Astrocyte (in vitro differentiated cells and primary cell): ENCODE results near the gene C9. TPM values are rescaled to one million over a fixed set of nuclear protein-coding genes. Genes with fewer than 3 reads are reported as not detected.
A peak's percentile ranks its signal among the peaks of the same experiment; 100 is the strongest.

ENCODE experiments used
- DNase-seq: peaks from one replicate; pipeline ENCODE4 v3.0.0-alpha.2; 2010; ENCODE audit warnings: low read depth
- FAIRE-seq: peaks from 2 replicates; lab custom pipeline; 2011; peaks lifted over from hg19 to GRCh38; lab: Jason Lieb, UNC
- H2AFZ ChIP-seq: 2 replicates; pipeline ENCODE4 v1.6.0; 2012; ENCODE audit warnings: low read depth, low read length, inconsistent platforms
- H3K27ac ChIP-seq: 2 replicates; pipeline ENCODE4 v1.5.1; 2011; ENCODE audit warnings: low read depth, low read length, inconsistent platforms
- H3K27me3 ChIP-seq: 2 replicates; pipeline ENCODE4 v1.6.0; 2011; ENCODE audit warnings: low read length, inconsistent platforms; ENCODE audit not compliant: insufficient read depth
- H3K36me3 ChIP-seq: 2 replicates; pipeline ENCODE4 v1.5.1; 2011; ENCODE audit warnings: low read length, inconsistent platforms; ENCODE audit not compliant: insufficient read depth
- H3K4me1 ChIP-seq: 2 replicates; pipeline ENCODE4 v1.5.1; 2011; ENCODE audit warnings: low read length, inconsistent platforms; ENCODE audit not compliant: insufficient read depth
- H3K4me2 ChIP-seq: 2 replicates; pipeline ENCODE4 v1.6.0; 2012; ENCODE audit warnings: low read length, inconsistent platforms
- H3K4me3 ChIP-seq: 2 replicates; pipeline ENCODE4 v1.5.1; 2011; ENCODE audit warnings: low read depth, mild to moderate bottlenecking, low read length, inconsistent platforms; ENCODE audit not compliant: insufficient read depth
- H3K79me2 ChIP-seq: 2 replicates; pipeline ENCODE4 v1.6.0; 2012; ENCODE audit warnings: mild to moderate bottlenecking, low read length, inconsistent platforms; ENCODE audit not compliant: insufficient read depth
- H3K9ac ChIP-seq: 2 replicates; pipeline ENCODE4 v1.6.0; 2012; ENCODE audit warnings: mild to moderate bottlenecking, low read length, inconsistent platforms
- H3K9me3 ChIP-seq: 2 replicates; pipeline ENCODE4 v1.5.1; 2012; ENCODE audit warnings: low read depth, mild to moderate bottlenecking, low read length, inconsistent platforms; ENCODE audit not compliant: insufficient read depth
- H4K20me1 ChIP-seq: 2 replicates; pipeline ENCODE4 v1.6.0; 2012; ENCODE audit warnings: low read length, inconsistent platforms; ENCODE audit not compliant: insufficient read depth
- H3K27ac Mint-ChIP-seq: one replicate; pipeline ENCODE4 v1.8.0; 2021; ENCODE audit warnings: mild to moderate bottlenecking, mixed read lengths; ENCODE audit not compliant: unreplicated experiment
- H3K27me3 Mint-ChIP-seq: one replicate; pipeline ENCODE4 v1.8.0; 2021; ENCODE audit warnings: low read depth, mixed read lengths; ENCODE audit not compliant: unreplicated experiment
- H3K36me3 Mint-ChIP-seq: one replicate; pipeline ENCODE4 v1.8.0; 2021; ENCODE audit warnings: low read depth, mixed read lengths; ENCODE audit not compliant: unreplicated experiment
- H3K4me1 Mint-ChIP-seq: one replicate; pipeline ENCODE4 v1.8.0; 2021; ENCODE audit warnings: low read depth, mixed read lengths; ENCODE audit not compliant: unreplicated experiment
- H3K4me3 Mint-ChIP-seq: one replicate; pipeline ENCODE4 v1.8.0; 2021; ENCODE audit warnings: mild to moderate bottlenecking, moderate library complexity, mixed read lengths; ENCODE audit not compliant: unreplicated experiment
- H3K9me3 Mint-ChIP-seq: one replicate; pipeline ENCODE4 v1.8.0; 2021; ENCODE audit warnings: mild to moderate bottlenecking, mixed read lengths; ENCODE audit not compliant: unreplicated experiment
- EZH2 ChIP-seq: IDR thresholded peaks from 2 replicates; pipeline ENCODE4 v1.6.1; 2012; ENCODE audit warnings: mild to moderate bottlenecking, low read length, inconsistent platforms; ENCODE audit not compliant: insufficient read depth
- total RNA-seq: library from RNA; stranded (reverse); gene quantifications from 2 replicates; pipeline ENCODE4 v1.2.1, GENCODE V29; 2021
- TF ChIP-seq, protein P1 (sequence below): IDR thresholded peaks from 2 replicates; pipeline ENCODE4 v1.5.1; 2011; ENCODE audit warnings: low read depth, mild to moderate bottlenecking, inconsistent platforms, low read length, moderate library complexity; ENCODE audit not compliant: insufficient read depth

The C9 gene
- total RNA-seq, 1 donor from 2014 or later, result 0.07 TPM

DNA sequence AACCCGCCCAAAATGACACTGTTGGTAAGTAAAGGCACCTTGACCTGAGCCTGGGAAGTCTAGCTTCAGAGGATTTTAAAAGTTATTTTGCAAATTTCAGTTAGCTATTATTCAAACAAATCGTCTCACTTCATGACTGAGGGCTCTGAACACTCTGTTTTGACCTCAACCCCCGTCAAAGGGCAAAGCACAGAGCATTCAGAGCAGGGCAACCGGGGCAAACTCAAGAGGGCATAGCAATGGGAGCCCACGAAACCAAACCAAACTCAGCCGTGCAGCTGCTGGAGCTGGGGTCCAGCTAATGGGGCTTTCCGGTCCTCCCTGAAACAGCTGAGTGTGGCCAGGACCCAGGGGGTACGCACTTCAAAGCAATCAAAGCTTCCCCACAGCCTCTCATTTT is 1.6 kb downstream of the C9 start:
- H3K4me3 Mint-ChIP-seq, result no peak overlapping the region
- Histone ChIP-seq H3K36me3 (no peaks in the 10 kb centered on the region), H3K4me3 (no peak overlapping the region), H3K27me3 (no peaks in the 10 kb centered on the region), H4K20me1 (no peaks in the 10 kb centered on the region), H3K79me2 (no peaks in the 10 kb centered on the region), H3K4me1 (no peaks in the 10 kb centered on the region), H3K9ac (no peak overlapping the region), H3K4me2 (no peak overlapping the region), H3K9me3 (peaks cover 2% of the 10 kb centered on the region), H2AFZ (no peak overlapping the region), H3K27ac (no peak overlapping the region)
- no peaks in the 10 kb centered on the region for H3K4me1 Mint-ChIP-seq
- H3K27me3 Mint-ChIP-seq, result no peaks in the 10 kb centered on the region
- no peak for FAIRE-seq
- TF ChIP-seq, protein P1, sequence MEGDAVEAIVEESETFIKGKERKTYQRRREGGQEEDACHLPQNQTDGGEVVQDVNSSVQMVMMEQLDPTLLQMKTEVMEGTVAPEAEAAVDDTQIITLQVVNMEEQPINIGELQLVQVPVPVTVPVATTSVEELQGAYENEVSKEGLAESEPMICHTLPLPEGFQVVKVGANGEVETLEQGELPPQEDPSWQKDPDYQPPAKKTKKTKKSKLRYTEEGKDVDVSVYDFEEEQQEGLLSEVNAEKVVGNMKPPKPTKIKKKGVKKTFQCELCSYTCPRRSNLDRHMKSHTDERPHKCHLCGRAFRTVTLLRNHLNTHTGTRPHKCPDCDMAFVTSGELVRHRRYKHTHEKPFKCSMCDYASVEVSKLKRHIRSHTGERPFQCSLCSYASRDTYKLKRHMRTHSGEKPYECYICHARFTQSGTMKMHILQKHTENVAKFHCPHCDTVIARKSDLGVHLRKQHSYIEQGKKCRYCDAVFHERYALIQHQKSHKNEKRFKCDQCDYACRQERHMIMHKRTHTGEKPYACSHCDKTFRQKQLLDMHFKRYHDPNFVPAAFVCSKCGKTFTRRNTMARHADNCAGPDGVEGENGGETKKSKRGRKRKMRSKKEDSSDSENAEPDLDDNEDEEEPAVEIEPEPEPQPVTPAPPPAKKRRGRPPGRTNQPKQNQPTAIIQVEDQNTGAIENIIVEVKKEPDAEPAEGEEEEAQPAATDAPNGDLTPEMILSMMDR, result no peak
- TF ChIP-seq EZH2, result no peak
- no peak overlapping the region for H3K27ac Mint-ChIP-seq
- H3K9me3 Mint-ChIP-seq, result peaks cover 3% of the 10 kb centered on the region
- H3K36me3 Mint-ChIP-seq, result no peaks in the 10 kb centered on the region
- no peak for DNase-seq

DNA sequence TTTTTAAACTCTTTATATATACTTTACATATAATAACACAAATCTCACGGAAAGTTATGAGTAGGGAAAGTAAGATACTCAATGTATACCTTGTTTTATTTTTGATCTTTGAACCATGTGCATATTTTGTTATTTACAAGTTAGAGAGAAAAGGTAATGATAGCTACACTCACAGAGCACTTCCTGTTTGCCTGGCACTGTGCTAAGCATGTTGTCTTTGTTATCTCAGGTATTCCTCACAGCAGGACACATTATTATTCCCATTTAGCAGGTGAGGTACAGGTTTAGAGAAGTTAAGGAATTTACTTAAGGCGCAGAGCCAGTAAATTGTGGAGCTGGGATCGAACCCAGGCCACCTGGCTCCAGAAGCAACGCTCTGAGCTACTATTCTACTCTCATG is 3.0 kb downstream of the C9 start:
- no peak overlapping the region for H3K4me3 ChIP-seq
- no peak overlapping the region for H3K9ac ChIP-seq
- no peak for DNase-seq
- Mint-ChIP-seq H3K36me3 (no peaks in the 10 kb centered on the region), H3K9me3 (peaks cover 3% of the 10 kb centered on the region), H3K27ac (no peak overlapping the region), H3K4me1 (no peaks in the 10 kb centered on the region), H3K4me3 (no peak overlapping the region), H3K27me3 (no peaks in the 10 kb centered on the region)
- no peak overlapping the region for H3K27ac ChIP-seq
- no peak for TF ChIP-seq EZH2
- TF ChIP-seq, protein P1, result no peak
- no peak overlapping the region for H3K4me2 ChIP-seq
- no peak for FAIRE-seq
- H3K9me3 ChIP-seq, result peaks cover 2% of the 10 kb centered on the region
- no peaks in the 10 kb centered on the region for H3K79me2 ChIP-seq
- H2AFZ ChIP-seq, result no peak overlapping the region
- H3K27me3 ChIP-seq, result no peaks in the 10 kb centered on the region
- no peaks in the 10 kb centered on the region for H3K4me1 ChIP-seq
- H3K36me3 ChIP-seq, result no peaks in the 10 kb centered on the region
- H4K20me1 ChIP-seq, result no peaks in the 10 kb centered on the region

DNA sequence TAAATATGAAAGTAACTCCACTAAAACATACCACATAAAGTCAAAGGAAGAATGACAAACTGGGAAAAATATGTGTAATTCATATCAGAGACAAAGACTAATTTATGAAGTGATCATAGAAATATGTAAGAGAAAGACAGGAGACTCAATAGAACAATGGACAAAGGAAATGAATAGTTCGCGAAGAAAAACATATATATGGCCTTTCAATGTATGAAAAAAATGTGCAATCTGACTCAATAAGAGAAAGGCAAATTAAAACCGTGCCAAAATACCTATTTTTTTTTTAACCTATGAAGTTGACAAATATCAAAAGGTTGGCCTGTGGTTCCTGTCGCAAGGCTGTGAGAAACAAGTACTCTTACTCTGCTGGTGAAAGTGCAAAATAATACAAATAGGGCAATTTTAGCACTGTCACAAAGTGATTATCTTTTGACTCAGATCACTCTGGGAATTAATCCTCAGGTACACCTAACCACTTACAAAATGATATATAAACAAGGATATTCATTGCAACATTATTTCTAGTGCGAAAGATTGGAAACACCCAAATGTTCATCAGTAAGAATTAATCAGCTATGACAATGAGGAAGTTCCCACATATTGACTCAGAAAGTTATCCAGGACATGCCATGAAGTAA is 3.7 kb downstream of the C9 start:
- no peak overlapping the region for H3K4me3 Mint-ChIP-seq
- Histone ChIP-seq H2AFZ (no peak overlapping the region), H3K9me3 (peaks cover 2% of the 10 kb centered on the region), H3K9ac (no peak overlapping the region), H3K27me3 (no peaks in the 10 kb centered on the region), H3K4me2 (peak overlapping the region; percentile 32), H4K20me1 (no peaks in the 10 kb centered on the region), H3K4me1 (no peaks in the 10 kb centered on the region), H3K79me2 (no peaks in the 10 kb centered on the region), H3K27ac (peak overlapping the region; percentile 65), H3K4me3 (no peak overlapping the region), H3K36me3 (no peaks in the 10 kb centered on the region)
- peak; percentile 32 for DNase-seq
- TF ChIP-seq, protein P1, result no peak
- TF ChIP-seq EZH2, result no peak
- no peak for FAIRE-seq
- no peaks in the 10 kb centered on the region for H3K36me3 Mint-ChIP-seq
- H3K4me1 Mint-ChIP-seq, result no peaks in the 10 kb centered on the region
- H3K27me3 Mint-ChIP-seq, result no peaks in the 10 kb centered on the region
- peaks cover 3% of the 10 kb centered on the region for H3K9me3 Mint-ChIP-seq
- no peak overlapping the region for H3K27ac Mint-ChIP-seq
